SU-DHL-6 (cell line): ENCODE measurements around the gene ST6GALNAC2.

ENCODE experiments used
- H2AFZ ChIP-seq: fragments of 200-600 bp; sonication (generic); 2 replicates; pipeline ENCODE4 v1.6.1; 2014; ENCODE audit warnings: low read depth, mild to moderate bottlenecking, moderate library complexity, mixed read lengths, antibody characterized with exemption, low read length; ENCODE audit not compliant: severe bottlenecking
- H3F3A ChIP-seq: fragments of 200-600 bp; shearing (Covaris generic); 2 replicates; pipeline ENCODE4 v1.6.0; 2016; ENCODE audit warnings: antibody characterized with exemption, mild to moderate bottlenecking; ENCODE audit not compliant: insufficient read depth
- H3K27ac ChIP-seq: fragments of 200-600 bp; sonication (generic); 2 replicates; pipeline ENCODE4 v1.5.1; 2016; ENCODE audit warnings: low read depth, mild to moderate bottlenecking, low read length, moderate library complexity, mixed read lengths
- H3K27me3 ChIP-seq: fragments of 200-600 bp; sonication (generic), shearing (Covaris generic); 2 replicates; pipeline ENCODE4 v1.6.0; 2014; ENCODE audit warnings: mild to moderate bottlenecking, low read length
- H3K36me3 ChIP-seq: fragments of 200-600 bp; sonication (generic); 2 replicates; pipeline ENCODE4 v1.6.1; 2014; ENCODE audit warnings: mild to moderate bottlenecking, low read length, mixed read lengths
- H3K4me2 ChIP-seq: fragments of 300-600, 200-600 bp; shearing (Covaris generic), sonication (generic); 2 replicates; pipeline ENCODE4 v1.6.0; 2014; ENCODE audit warnings: low read length, low read depth, mild to moderate bottlenecking; ENCODE audit not compliant: poor library complexity, severe bottlenecking
- H3K4me3 ChIP-seq: fragments of 200-600 bp; sonication (generic); 2 replicates; pipeline ENCODE4 v1.5.1; 2014; ENCODE audit warnings: antibody characterized with exemption, low read length, mild to moderate bottlenecking, mixed read lengths; ENCODE audit not compliant: insufficient read depth, poor library complexity, severe bottlenecking
- H3K79me2 ChIP-seq: fragments of 200-600 bp; sonication (generic); 2 replicates; pipeline ENCODE4 v1.6.1; 2014; ENCODE audit warnings: mild to moderate bottlenecking, low read length, moderate library complexity; ENCODE audit not compliant: insufficient read depth
- H3K9ac ChIP-seq: fragments of 200-600 bp; sonication (generic); 2 replicates; pipeline ENCODE4 v1.7.0; 2014; ENCODE audit warnings: mild to moderate bottlenecking, low read length
- H3K9me2 ChIP-seq: fragments of 200-600 bp; sonication (generic); replicated peaks from 2 replicates; pipeline ENCODE4 v1.6.1; 2014; ENCODE audit warnings: low read length; ENCODE audit not compliant: insufficient read depth
- H3K9me3 ChIP-seq: fragments of 200-600 bp; sonication (generic); 2 replicates; pipeline ENCODE4 v1.6.1; 2014; ENCODE audit warnings: low read length, mixed read lengths; ENCODE audit not compliant: insufficient read depth
- H4K20me1 ChIP-seq: fragments of 200-600 bp; sonication (generic); 2 replicates; pipeline ENCODE4 v1.6.1; 2014; ENCODE audit warnings: low read depth, mild to moderate bottlenecking, antibody characterized with exemption, low read length, moderate library complexity, mixed read lengths
- EZH2phosphoT487 ChIP-seq: fragments of 200-600 bp; sonication (generic), shearing (Covaris generic); conservative IDR thresholded peaks from 2 replicates; pipeline ENCODE4 v1.6.1; 2018; ENCODE audit warnings: mild to moderate bottlenecking, antibody characterized with exemption, low read length, moderate library complexity, mixed read lengths
- TF ChIP-seq, protein P1 (sequence below): fragments of 200-600 bp; sonication (generic); IDR thresholded peaks from one replicate; pipeline ENCODE4 v1.5.1; 2017; ENCODE audit warnings: antibody characterized with exemption, mild to moderate bottlenecking, low read length, moderate library complexity; ENCODE audit not compliant: insufficient read depth, poor library complexity, severe bottlenecking

Gene ST6GALNAC2

DNA sequence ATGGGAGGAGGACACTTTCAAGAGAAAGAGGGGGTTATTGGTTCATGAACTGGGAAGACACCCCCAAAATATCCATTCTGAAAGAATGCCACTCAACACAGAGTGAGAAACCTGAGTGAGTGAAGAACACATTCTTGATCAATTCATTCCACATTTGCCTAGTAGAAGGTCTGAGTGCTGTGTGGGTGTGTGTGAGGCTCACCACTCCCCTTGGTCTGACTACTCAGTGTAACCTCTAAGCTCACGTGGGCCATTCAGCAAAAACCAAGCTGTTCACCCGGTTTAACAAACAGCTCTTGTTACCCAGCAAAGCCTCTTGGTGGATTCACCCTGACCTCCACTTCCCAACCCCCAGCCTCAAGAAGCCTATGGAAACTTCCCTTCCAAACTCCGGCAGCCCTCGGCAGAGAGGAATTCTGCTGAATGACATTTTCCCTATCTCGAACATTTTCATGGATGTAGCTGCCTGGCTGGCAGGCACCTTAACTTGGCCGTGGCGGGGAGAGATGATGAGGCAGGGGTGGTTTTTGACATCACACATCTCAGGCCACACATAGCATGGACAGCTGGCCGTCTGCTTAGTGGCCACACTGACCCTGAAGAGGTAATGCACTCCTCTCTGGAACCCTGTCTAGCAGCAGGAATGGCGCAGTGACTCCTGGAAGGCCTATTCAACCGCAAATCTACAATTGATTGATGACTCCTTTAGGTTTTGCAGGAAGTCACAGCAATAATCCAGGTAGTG lies 46.3 kb upstream of the ST6GALNAC2 start:
- Histone ChIP-seq H3K27me3 (no peaks in the 10 kb centered on the region), H3F3A (no peaks in the 10 kb centered on the region), H3K4me2 (no peak overlapping the region), H3K27ac (no peak overlapping the region), H3K36me3 (no peaks in the 10 kb centered on the region), H3K4me3 (no peak overlapping the region), H3K9ac (no peak overlapping the region), H3K9me3 (no peaks in the 10 kb centered on the region), H3K79me2 (no peaks in the 10 kb centered on the region), H2AFZ (no peak overlapping the region), H4K20me1 (no peaks in the 10 kb centered on the region), H3K9me2 (no peaks in the 10 kb centered on the region)
- no peak for TF ChIP-seq EZH2phosphoT487
- TF ChIP-seq, protein P1, sequence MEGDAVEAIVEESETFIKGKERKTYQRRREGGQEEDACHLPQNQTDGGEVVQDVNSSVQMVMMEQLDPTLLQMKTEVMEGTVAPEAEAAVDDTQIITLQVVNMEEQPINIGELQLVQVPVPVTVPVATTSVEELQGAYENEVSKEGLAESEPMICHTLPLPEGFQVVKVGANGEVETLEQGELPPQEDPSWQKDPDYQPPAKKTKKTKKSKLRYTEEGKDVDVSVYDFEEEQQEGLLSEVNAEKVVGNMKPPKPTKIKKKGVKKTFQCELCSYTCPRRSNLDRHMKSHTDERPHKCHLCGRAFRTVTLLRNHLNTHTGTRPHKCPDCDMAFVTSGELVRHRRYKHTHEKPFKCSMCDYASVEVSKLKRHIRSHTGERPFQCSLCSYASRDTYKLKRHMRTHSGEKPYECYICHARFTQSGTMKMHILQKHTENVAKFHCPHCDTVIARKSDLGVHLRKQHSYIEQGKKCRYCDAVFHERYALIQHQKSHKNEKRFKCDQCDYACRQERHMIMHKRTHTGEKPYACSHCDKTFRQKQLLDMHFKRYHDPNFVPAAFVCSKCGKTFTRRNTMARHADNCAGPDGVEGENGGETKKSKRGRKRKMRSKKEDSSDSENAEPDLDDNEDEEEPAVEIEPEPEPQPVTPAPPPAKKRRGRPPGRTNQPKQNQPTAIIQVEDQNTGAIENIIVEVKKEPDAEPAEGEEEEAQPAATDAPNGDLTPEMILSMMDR, result no peak

DNA sequence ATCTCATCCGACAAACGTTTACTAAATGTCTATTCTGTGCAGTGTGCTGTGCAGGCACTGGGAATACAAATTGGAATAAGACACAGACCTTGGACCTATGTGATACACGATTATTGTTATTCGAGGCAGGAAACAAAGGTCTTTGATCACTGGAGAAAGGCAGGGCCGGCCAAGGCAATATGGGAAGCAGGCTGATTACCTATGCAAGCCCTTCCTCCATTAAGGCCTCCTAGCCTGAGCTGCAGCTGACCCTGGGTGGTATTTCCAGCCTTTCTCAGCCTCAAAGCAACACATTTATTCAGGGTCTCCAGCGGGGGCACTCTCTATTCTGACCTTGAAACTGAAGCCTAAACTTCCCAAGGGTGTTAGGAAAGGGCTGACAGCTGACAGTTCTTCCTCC lies 44.5 kb upstream of the ST6GALNAC2 start:
- TF ChIP-seq EZH2phosphoT487, result no peak
- TF ChIP-seq, protein P1, result no peak
- Histone ChIP-seq H2AFZ (no peak overlapping the region), H3K4me2 (no peak overlapping the region), H3K79me2 (no peaks in the 10 kb centered on the region), H4K20me1 (no peaks in the 10 kb centered on the region), H3K27me3 (no peaks in the 10 kb centered on the region), H3K9ac (no peak overlapping the region), H3K36me3 (no peaks in the 10 kb centered on the region), H3K9me2 (no peaks in the 10 kb centered on the region), H3K9me3 (no peaks in the 10 kb centered on the region), H3F3A (no peaks in the 10 kb centered on the region), H3K4me3 (no peak overlapping the region), H3K27ac (no peak overlapping the region)

DNA sequence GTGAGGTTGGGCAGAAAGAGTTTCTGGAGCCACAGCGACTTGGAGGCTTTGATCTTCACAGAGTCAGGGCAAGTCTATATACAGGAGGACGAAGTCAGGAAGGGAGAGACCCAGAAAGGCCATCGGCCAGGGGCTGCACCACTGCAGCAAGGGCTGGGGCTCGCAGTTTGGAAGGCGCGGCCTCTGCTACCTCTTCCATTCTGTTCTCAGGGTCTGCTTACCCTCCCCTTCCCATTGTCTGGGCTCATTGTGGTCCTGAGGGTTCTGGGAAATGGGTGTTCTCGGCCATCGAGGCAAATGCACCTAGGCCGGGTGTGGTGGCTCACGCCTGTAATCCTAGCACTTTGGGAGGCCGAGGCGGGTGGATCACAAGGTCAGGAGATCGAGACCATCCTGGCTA lies 41.9 kb upstream of the ST6GALNAC2 start:
- no peaks in the 10 kb centered on the region for H3K27me3 ChIP-seq
- no peaks in the 10 kb centered on the region for H3K79me2 ChIP-seq
- H3K36me3 ChIP-seq, result no peaks in the 10 kb centered on the region
- no peak overlapping the region for H2AFZ ChIP-seq
- no peak overlapping the region for H3K4me3 ChIP-seq
- H3K27ac ChIP-seq, result no peak overlapping the region
- no peaks in the 10 kb centered on the region for H3K9me3 ChIP-seq
- no peaks in the 10 kb centered on the region for H3K9me2 ChIP-seq
- H4K20me1 ChIP-seq, result no peaks in the 10 kb centered on the region
- H3F3A ChIP-seq, result no peaks in the 10 kb centered on the region
- H3K9ac ChIP-seq, result no peak overlapping the region
- no peak overlapping the region for H3K4me2 ChIP-seq
- no peak for TF ChIP-seq EZH2phosphoT487
- TF ChIP-seq, protein P1, result no peak
